GM12874 (cell line): Measurements from ENCODE around the gene CCDC197.

ENCODE experiments used
- CTCF ChIP-seq: IDR thresholded peaks from 2 replicates; pipeline ENCODE4 v1.5.1; 2011; ENCODE audit warnings: low read depth, mild to moderate bottlenecking, control low read depth, low read length, moderate library complexity; ENCODE audit not compliant: insufficient read depth

The CCDC197 gene

GRCh38 chr14:93997082-93997481 is at the start of gene CCDC197:
TSS of gene CCDC197 (plus strand) at chr14:93997301. CDS start at chr14:93998132, 831 bp downstream.
- TF ChIP-seq CTCF, result no peak

GRCh38 chr14:93949511-93950075 is 47.5 kb upstream of the CCDC197 start:
- no peak for TF ChIP-seq CTCF

- no peak for TF ChIP-seq CTCF
These were observed 46.0 kb upstream of the CCDC197 start for GRCh38 chr14:93950948-93951634.

- TF ChIP-seq CTCF, result no peak
These were observed 45.2 kb upstream of the CCDC197 start for GRCh38 chr14:93951635-93952540.

GRCh38 chr14:93952829-93953228 is 44.3 kb upstream of the CCDC197 start:
- no peak for TF ChIP-seq CTCF

- 0 out of 2 replicates have a peak, but pooled peaks have one; percentile 11 for TF ChIP-seq CTCF
These were observed 43.8 kb upstream of the CCDC197 start for GRCh38 chr14:93953263-93953662.
